Body of pancreas (tissue), 4 donors: ENCODE measurements around the gene MYO1B. TPM values are rescaled to one million over a fixed set of nuclear protein-coding genes. Genes with fewer than 3 reads are reported as not detected.
A peak's percentile ranks its signal among the peaks of the same experiment; 100 is the strongest.

ENCODE experiments used
- ATAC-seq: fragments of 150-250 bp; one replicate; pipeline ENCODE4 v1.9.1; 2016
- DNase-seq, 4 donors: peaks; one replicate each; pipeline ENCODE4 v3.0.0-alpha.2; 2019
- H3K27ac ChIP-seq, 4 donors: fragments of 200-600 bp; sonication (generic); 1 replicate in 3 of 4; 2 replicates in 1 of 4; pipeline versions ENCODE4 v1.5.1 to v1.6.1; 2016 to 2019; ENCODE audit warnings: mild to moderate bottlenecking in 1 of 4, mixed read lengths in 1 of 4, moderate library complexity in 1 of 4
- H3K27me3 ChIP-seq, 2 donors: fragments of 200-600 bp; sonication (generic); one replicate each; pipeline ENCODE4 v1.6.0; 2016; ENCODE audit warnings: mild to moderate bottlenecking in 1 of 2
- H3K36me3 ChIP-seq, 2 donors: fragments of 200-600 bp; sonication (generic); replicated peaks in 1 of 2; 2 replicates each; pipeline ENCODE4 v1.5.1; 2016; ENCODE audit warnings: low read depth in 2 of 2; ENCODE audit not compliant: insufficient read depth in 1 of 2
- H3K4me1 ChIP-seq: fragments of 200-600 bp; sonication (generic); one replicate; pipeline ENCODE4 v1.6.0; 2016
- H3K4me3 ChIP-seq, 2 donors: fragments of 200-600 bp; sonication (generic); 1 replicate in 1 of 2; 2 replicates in 1 of 2; pipeline ENCODE4 v1.5.1; 2016 to 2019
- H3K9me3 ChIP-seq, 3 donors: fragments of 200-600 bp; sonication (generic); 1 replicate in 2 of 3; 2 replicates in 1 of 3; pipeline ENCODE4 v1.5.1; 2016
- CTCF ChIP-seq, 7 experiments: fragments of 450-650 bp in 4 of 7; fragments of 200-600 bp in 3 of 7; sonication (generic) in 3 of 7; IDR thresholded peaks; one replicate each; pipeline ENCODE4 v1.5.1; 2016 to 2019; ENCODE audit warnings: antibody characterized with exemption in 7 of 7
- POLR2A ChIP-seq, 3 donors: fragments of 450-650 bp; IDR thresholded peaks; one replicate each; pipeline ENCODE4 v1.6.1; 2016; ENCODE audit warnings: antibody characterized with exemption in 3 of 3, mild to moderate bottlenecking in 2 of 3
- WGBS, 2 donors: methylation state at CpG; one replicate each; pipeline ENCODE4 v1.1.5; 2017; 5-methylcytosine and 5-hydroxymethylcytosine counted together
- intact Hi-C: fragments of 100-400 bp; cut with DNase I; formaldehyde crosslinking; loops from one replicate; pipeline ENCODE4 v1.15.1; 2023
- total RNA-seq, 2 donors: library from RNA; depleted of rRNA; stranded (reverse); fragments of >200 nt; gene quantifications; one replicate each; pipeline ENCODE4 v1.1.0, GENCODE V29; 2016

The MYO1B gene
- total RNA-seq, 2 donors from 2014 or later: 68.0 to 77.8 TPM

DNA sequence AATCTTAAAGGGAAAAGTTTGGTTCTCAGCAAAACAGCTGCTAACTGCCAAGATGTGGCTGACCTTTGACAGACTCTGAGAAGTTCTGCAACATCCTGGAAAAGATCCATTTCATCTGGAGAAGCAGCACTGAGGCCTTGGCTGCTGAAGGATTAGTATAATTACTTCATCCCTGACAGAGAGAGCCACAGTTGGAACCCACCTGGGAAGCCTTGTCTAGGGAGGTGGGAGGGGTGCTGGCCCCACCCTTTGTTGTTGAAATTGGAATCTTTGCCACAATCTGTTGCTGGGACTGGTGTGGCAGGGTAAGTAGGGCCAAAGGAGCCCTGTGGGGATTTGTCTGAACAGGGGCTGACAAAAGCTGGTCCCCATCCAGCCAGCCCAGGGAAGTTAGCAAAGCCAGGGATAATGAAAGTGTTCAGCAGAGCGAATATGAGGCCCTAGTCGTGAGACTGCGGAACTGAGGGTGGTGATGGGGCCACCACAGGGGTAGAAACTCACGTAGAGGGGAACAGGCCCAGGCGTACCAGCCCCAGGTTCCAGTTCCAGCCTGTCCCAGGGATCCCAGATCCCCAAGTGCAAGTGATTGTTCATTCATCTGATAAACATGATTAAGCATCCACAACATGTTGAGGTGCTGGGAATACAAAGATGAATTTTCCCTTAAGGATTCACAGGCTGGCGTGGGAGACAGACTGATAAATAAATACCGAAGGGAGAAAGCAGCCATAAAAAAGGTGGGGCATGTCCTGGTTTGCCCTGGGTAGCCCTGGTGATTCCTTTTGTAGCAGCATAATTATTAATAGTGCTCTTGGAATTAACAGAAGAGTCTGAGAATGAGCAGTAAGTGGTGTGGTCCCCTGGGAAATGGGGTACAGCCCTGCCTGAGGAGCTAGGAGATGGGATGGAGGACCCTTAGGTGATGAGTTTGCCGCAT, 60.0 kb downstream of the MYO1B start:
- Histone ChIP-seq H3K27me3 (no peaks in the 10 kb centered on the region), H3K36me3 (no peaks in the 10 kb centered on the region), H3K4me3 (no peak overlapping the region), H3K27ac (peak overlapping the region in 2 of 4 donors; percentile 14 to 23), H3K9me3 (no peaks in the 10 kb centered on the region), H3K4me1 (peaks cover 28% of the 10 kb centered on the region)
- no peak for TF ChIP-seq POLR2A (IDR thresholded peaks at IDR 0.05)
- no peak for TF ChIP-seq CTCF (IDR thresholded peaks at IDR 0.05)
- 86 to 97% methylated on average over 8 of the region's 8 CpGs for WGBS, 2 donors
- intact Hi-C loops: no loop called here
- DNase-seq (peak in 3 of 4 donors; percentile 14 to 43 (median 23)), ATAC-seq (peak; percentile 41)

- Histone ChIP-seq H3K9me3 (no peaks in the 10 kb centered on the region), H3K4me3 (no peak overlapping the region), H3K4me1 (peaks cover 34% of the 10 kb centered on the region), H3K27me3 (no peaks in the 10 kb centered on the region), H3K27ac (no peak overlapping the region), H3K36me3 (no peaks in the 10 kb centered on the region)
- TF ChIP-seq CTCF (IDR thresholded peaks at IDR 0.05) (no peak), POLR2A (IDR thresholded peaks at IDR 0.05) (no peak)
- intact Hi-C loops: no loop called here
- DNase-seq: no peak
- ATAC-seq: no peak
- WGBS, 2 donors: 93 to 98% methylated on average over 2 of the region's 2 CpGs
These were observed 62.8 kb downstream of the MYO1B start for GRCh38 chr2:191308026-191308425.

GRCh38 chr2:191311156-191311555, 66.0 kb downstream of the MYO1B start:
- intact Hi-C loops: no loop called here
- Histone ChIP-seq H3K9me3 (no peaks in the 10 kb centered on the region), H3K36me3 (no peaks in the 10 kb centered on the region), H3K4me3 (no peak overlapping the region), H3K27ac (peak overlapping the region in 3 of 4 donors; percentile 24 to 77 (median 34)), H3K27me3 (no peaks in the 10 kb centered on the region), H3K4me1 (peaks cover 12% of the 10 kb centered on the region)
- no peak for ATAC-seq
- WGBS, 2 donors: 93 to 98% methylated on average over 4 of the region's 4 CpGs
- no peak for DNase-seq
- TF ChIP-seq POLR2A (IDR thresholded peaks at IDR 0.05) (no peak), CTCF (IDR thresholded peaks at IDR 0.05) (no peak)

- H3K36me3 ChIP-seq: no peaks in the 10 kb centered on the region
- intact Hi-C loops: no loop called here
- H3K4me1 ChIP-seq: peaks cover 12% of the 10 kb centered on the region
- no peaks in the 10 kb centered on the region for H3K27me3 ChIP-seq
- no peak overlapping the region for H3K4me3 ChIP-seq
- DNase-seq (peak in 2 of 4 donors; percentile 19 to 46), ATAC-seq (peak; percentile 96)
- peak overlapping the region in 3 of 4 donors; percentile 24 to 77 (median 34) for H3K27ac ChIP-seq
- WGBS, 2 donors: 69 to 75% methylated on average over 1 of the region's 1 CpG
- H3K9me3 ChIP-seq: no peaks in the 10 kb centered on the region
- TF ChIP-seq POLR2A (IDR thresholded peaks at IDR 0.05): no peak
- no peak for TF ChIP-seq CTCF (IDR thresholded peaks at IDR 0.05)
These were observed 66.4 kb downstream of the MYO1B start for GRCh38 chr2:191311627-191312026.
